Measurements from ENCODE around the gene USP9X. TPM values are rescaled to one million over a fixed set of nuclear protein-coding genes. Genes with fewer than 3 reads are reported as not detected.

The USP9X gene
- total and polyA plus RNA-seq, 2 of the 8 experiments (the other 6 are each of a cell fraction or from before 2014, with no cell fraction given) = 79.2 to 300 TPM

GRCh38 chrX:41085512-41085877 is 250 bp downstream of the USP9X start:
- DNase-seq (ENCODE audit: low read depth in 1 of 2, low spot score in 2 of 2) (no peak), FAIRE-seq (no peak)
- peak overlapping the region; percentile 85; the same call in 1 of the 2 replicates for H3K27ac ChIP-seq (ENCODE audit: low read depth, low read length)
- 0 out of 2 replicates have a peak, but pooled peaks have one; percentile 43 for TF ChIP-seq TAF1 (IDR thresholded peaks at IDR 0.05; ENCODE audit: low read depth, low read length)
- TF ChIP-seq BRCA1 (IDR thresholded peaks at IDR 0.05; ENCODE audit: low read depth, low read length) = no peak
- TF ChIP-seq FOSL1 (IDR thresholded peaks at IDR 0.05; ENCODE audit: insufficient read depth, low read depth, low read length) = no peak
- TF ChIP-seq EGR1 (IDR thresholded peaks at IDR 0.05; ENCODE audit: borderline replicate concordance, low read depth, low read length) = no peak
- TF ChIP-seq SP1 (IDR thresholded peaks at IDR 0.05; ENCODE audit: low read depth, low read length) = no peak
- TF ChIP-seq EP300 (IDR thresholded peaks at IDR 0.05; ENCODE audit: borderline replicate concordance in 1 of 2, low read depth in 2 of 2, low read length in 2 of 2) = no peak
- TF ChIP-seq TAF7 (optimal IDR thresholded peaks at IDR 0.05; ENCODE audit: borderline replicate concordance, low read depth, low read length) = peak; percentile 74
- no peak for TF ChIP-seq SAP30 (IDR thresholded peaks at IDR 0.05; ENCODE audit: insufficient read depth, insufficient replicate concordance, low read length)
- TF ChIP-seq SUZ12 (IDR thresholded peaks at IDR 0.05; ENCODE audit: low read length) = no peak
- TF ChIP-seq CHD2 (IDR thresholded peaks at IDR 0.05; ENCODE audit: low read length) = peak; percentile 64; the same call in 1 of the 2 replicates
- no peak for TF ChIP-seq GABPA (IDR thresholded peaks at IDR 0.05; ENCODE audit: borderline replicate concordance, insufficient read depth, low read length)
- peak overlapping the region; percentile 93 for H4K5ac ChIP-seq (ENCODE audit: insufficient read length, low read depth, low read length)
- H3K18ac ChIP-seq (ENCODE audit: extremely low read depth, low read length) = peak overlapping the region; percentile 87
- peaks cover 0 to 2% (median 0%) of the 10 kb centered on the region in 4 experiments; a peak in 1 of 7 replicates for H3K4me1 ChIP-seq (replicated peaks in 1 of 4; ENCODE audit: control insufficient read depth in 3 of 4, insufficient read depth in 4 of 4, low read length in 3 of 4)
- no peak overlapping the region for H3K4ac ChIP-seq (replicated peaks; ENCODE audit: insufficient read length, low read depth, low read length)
- H4K20me1 ChIP-seq (replicated peaks in 1 of 2; ENCODE audit: control insufficient read depth in 1 of 2, insufficient read depth in 2 of 2, low read length in 2 of 2) = peaks cover 1 to 7% of the 10 kb centered on the region in 2 experiments
- H3K79me1 ChIP-seq (ENCODE audit: low read depth, low read length) = no peaks in the 10 kb centered on the region
- H3K27me3 ChIP-seq (replicated peaks in 1 of 4; ENCODE audit: control insufficient read depth in 3 of 4, extremely low read depth in 1 of 4, insufficient read depth in 3 of 4, low read length in 3 of 4) = no peaks in the 10 kb centered on the region
- H3K4me2 ChIP-seq (ENCODE audit: insufficient read depth in 1 of 2, low read depth in 2 of 2, low read length in 2 of 2) = peak overlapping the region; percentile 17 to 56; a peak in 3 of 4 replicates
- peaks cover 0 to 39% (median 2%) of the 10 kb centered on the region in 4 experiments; a peak in 3 of 8 replicates for H3K36me3 ChIP-seq (ENCODE audit: control insufficient read depth in 2 of 4, insufficient read depth in 4 of 4, low read length in 3 of 4)
- no peaks in the 10 kb centered on the region for H3K9me3 ChIP-seq (ENCODE audit: insufficient read depth in 2 of 2, low read depth in 1 of 2, low read length in 1 of 2)
- ChIA-PET CTCF (ENCODE audit: partially characterized antibody) (interaction anchor here (1.5 kb wide), 1 partner anchor 60 kb away, joined by 3 read pairs; no protein-coding TSS in a partner anchor), POLR2A (ENCODE audit: partially characterized antibody) (interaction anchor here (0.7 to 4.4 kb wide), 16 partner anchors 10 to 238 kb away, joined by 3 to 19 read pairs (median 4); no protein-coding TSS in a partner anchor)
- peak overlapping the region; percentile 77 to 100 (median 90) for H3K4me3 ChIP-seq (ENCODE audit: extremely low read depth in 1 of 4, insufficient read depth in 2 of 4, low read depth in 3 of 4, low read length in 4 of 4)
- no peak overlapping the region for H3K14ac ChIP-seq (ENCODE audit: insufficient read length)
- H2AK5ac ChIP-seq (ENCODE audit: low read depth, low read length) = no peak overlapping the region
- peak overlapping the region; percentile 32 for H3K56ac ChIP-seq (replicated peaks; ENCODE audit: insufficient read length, low read depth, low read length)
- no peak overlapping the region for H2BK120ac ChIP-seq (replicated peaks; ENCODE audit: low read depth, low read length)
- no peaks in the 10 kb centered on the region for H3K23me2 ChIP-seq (ENCODE audit: low read depth, low read length)
- H3K23ac ChIP-seq (ENCODE audit: insufficient read length) = no peak overlapping the region
- no peak overlapping the region for H4K8ac ChIP-seq (ENCODE audit: extremely low read depth, insufficient read depth, low read length)
- H2BK15ac ChIP-seq (ENCODE audit: low read length) = no peak overlapping the region
- no peak overlapping the region for H2AFZ ChIP-seq (ENCODE audit: low read length)
- H3K79me2 ChIP-seq (ENCODE audit: control insufficient read depth in 1 of 2, insufficient read depth in 2 of 2, low read length in 2 of 2) = peaks cover 34 to 65% of the 10 kb centered on the region in 2 experiments
- WGBS, 2 experiments (ENCODE audit: extremely low coverage in 1 of 2, insufficient coverage in 1 of 2, insufficient read length in 1 of 2, insufficient replicate concordance in 2 of 2, low coverage in 1 of 2, low lambda C conversion rate in 2 of 2, missing lambda C conversion rate in 1 of 2) = 0% methylated on average over 7 of the region's 39 CpGs; no CpG with 5 or more reads in 1 of the 2 experiments
- no peak overlapping the region for H4K91ac ChIP-seq (replicated peaks; ENCODE audit: insufficient read length, low read length)
- peak overlapping the region; percentile 52 for H2BK5ac ChIP-seq (ENCODE audit: low read depth, low read length)
- H2BK20ac ChIP-seq (ENCODE audit: low read length) = no peak overlapping the region
- no peak overlapping the region for H2BK12ac ChIP-seq (ENCODE audit: low read depth, low read length)
- H3K9ac ChIP-seq (replicated peaks in 1 of 4; ENCODE audit: extremely low read depth in 1 of 4, low read depth in 3 of 4, low read length in 3 of 4) = peak overlapping the region; percentile 76 to 89 (median 84)

Measured in H1 (cell line).